GM12878 (cell line): ENCODE data around the gene PLPPR2.

ENCODE experiments used
- CHD1 ChIP-seq: IDR thresholded peaks from 2 replicates; pipeline ENCODE4 v1.6.1; 2012; ENCODE audit warnings: low read depth, low read length, improper control_type of control experiment
- EP300 ChIP-seq, 2 experiments: fragments of 150-350 bp in 1 of 2; IDR thresholded peaks; 2 replicates each; pipeline ENCODE4 v1.6.1; 2011 to 2012; ENCODE audit warnings: low read depth in 2 of 2, low read length in 2 of 2, borderline replicate concordance in 1 of 2, improper control_type of control experiment in 1 of 2, inconsistent platforms in 1 of 2; ENCODE audit not compliant: control insufficient read depth in 1 of 2
- ESRRA ChIP-seq: IDR thresholded peaks from 2 replicates; pipeline ENCODE4 v1.6.1; 2012; ENCODE audit warnings: mild to moderate bottlenecking, low read length, improper control_type of control experiment
- HDAC6 ChIP-seq: fragments of 200-600 bp; sonication (generic); IDR thresholded peaks from one replicate; pipeline ENCODE4 v1.8.0; 2017; ENCODE audit warnings: antibody characterized with exemption; ENCODE audit not compliant: unreplicated experiment
- NFIC ChIP-seq: IDR thresholded peaks from 2 replicates; pipeline ENCODE4 v1.6.1; 2012; ENCODE audit warnings: low read depth, mild to moderate bottlenecking, inconsistent platforms, low read length, moderate library complexity
- SUZ12 ChIP-seq: fragments of 200-600 bp; sonication (generic); IDR thresholded peaks from one replicate; pipeline ENCODE4 v1.6.1; 2018; ENCODE audit warnings: antibody characterized with exemption, mild to moderate bottlenecking; ENCODE audit not compliant: unreplicated experiment
- ZNF274 ChIP-seq: IDR thresholded peaks from one replicate; pipeline ENCODE4 v1.8.0; 2011; ENCODE audit not compliant: insufficient read length, insufficient read depth
- TF ChIP-seq, protein P1 (sequence below), 3 experiments: IDR thresholded peaks in 2 of 3; conservative IDR thresholded peaks in 1 of 3; 2 replicates each; pipeline ENCODE4 v1.5.1; 2011; ENCODE audit warnings: low read depth in 3 of 3, low read length in 3 of 3, mild to moderate bottlenecking in 3 of 3, control low read depth in 2 of 3, moderate library complexity in 2 of 3, inconsistent platforms in 1 of 3, mixed read lengths in 1 of 3; ENCODE audit not compliant: control insufficient read depth in 2 of 3, insufficient read depth in 1 of 3; ENCODE audit errors: extremely low read depth in 1 of 3
- TF ChIP-seq, protein P2 (sequence below): IDR thresholded peaks from 2 replicates; pipeline ENCODE4 v1.6.1; 2011; ENCODE audit warnings: borderline replicate concordance, low read depth, mild to moderate bottlenecking, moderate library complexity, mixed read lengths, low read length; ENCODE audit not compliant: insufficient read depth; ENCODE audit errors: extremely low read length
- TF ChIP-seq, protein P3 (sequence below): fragments of 450-650 bp; IDR thresholded peaks from 2 replicates; pipeline ENCODE4 v1.6.1; 2017; ENCODE audit warnings: mild to moderate bottlenecking, low read depth, inconsistent platforms; ENCODE audit not compliant: poor library complexity, severe bottlenecking
- TF ChIP-seq, protein P4 (sequence below): IDR thresholded peaks from 2 replicates; pipeline ENCODE4 v1.6.1; 2012; ENCODE audit warnings: low read length, inconsistent platforms
- TF ChIP-seq, protein P5 (sequence below): IDR thresholded peaks from 2 replicates; pipeline ENCODE4 v1.6.1; 2012; ENCODE audit warnings: mild to moderate bottlenecking, low read depth, low read length

DNA sequence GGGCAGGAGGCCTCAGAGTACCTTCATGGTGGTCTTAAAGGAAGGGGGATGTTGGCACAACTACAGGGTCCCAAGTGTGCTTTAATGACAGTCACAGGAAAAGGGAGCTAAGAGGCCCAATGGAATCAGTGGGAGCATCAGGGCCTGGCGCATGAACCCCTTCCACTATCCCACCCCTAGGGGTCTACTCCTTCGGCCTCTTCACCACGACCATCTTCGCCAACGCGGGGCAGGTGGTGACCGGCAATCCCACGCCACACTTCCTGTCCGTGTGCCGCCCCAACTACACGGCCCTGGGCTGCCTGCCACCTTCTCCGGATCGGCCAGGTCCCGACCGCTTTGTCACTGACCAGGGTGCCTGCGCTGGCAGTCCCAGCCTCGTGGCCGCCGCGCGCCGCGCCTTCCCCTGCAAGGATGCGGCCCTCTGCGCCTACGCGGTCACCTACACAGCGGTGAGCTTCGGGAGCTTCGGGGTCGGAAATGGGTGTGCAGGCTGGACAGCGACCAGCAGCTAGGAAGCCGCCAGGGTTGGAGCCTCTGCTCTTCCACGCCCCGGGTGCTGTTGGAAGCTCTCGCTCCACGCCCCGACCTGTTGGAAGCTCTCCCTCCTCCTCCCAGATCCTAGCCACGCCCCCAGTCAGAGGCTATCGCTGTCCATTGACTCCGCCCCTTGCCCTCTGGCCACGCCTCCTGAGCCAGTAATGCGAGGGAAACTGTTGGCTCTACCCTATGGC lies 6.0 kb downstream of the PLPPR2 start:
- no peak for TF ChIP-seq CHD1
- no peak for TF ChIP-seq EP300 (IDR thresholded peaks at IDR 0.05; ENCODE audit: borderline replicate concordance in 1 of 2, control insufficient read depth in 1 of 2, low read depth in 2 of 2, low read length in 2 of 2)
- TF ChIP-seq, protein P1, sequence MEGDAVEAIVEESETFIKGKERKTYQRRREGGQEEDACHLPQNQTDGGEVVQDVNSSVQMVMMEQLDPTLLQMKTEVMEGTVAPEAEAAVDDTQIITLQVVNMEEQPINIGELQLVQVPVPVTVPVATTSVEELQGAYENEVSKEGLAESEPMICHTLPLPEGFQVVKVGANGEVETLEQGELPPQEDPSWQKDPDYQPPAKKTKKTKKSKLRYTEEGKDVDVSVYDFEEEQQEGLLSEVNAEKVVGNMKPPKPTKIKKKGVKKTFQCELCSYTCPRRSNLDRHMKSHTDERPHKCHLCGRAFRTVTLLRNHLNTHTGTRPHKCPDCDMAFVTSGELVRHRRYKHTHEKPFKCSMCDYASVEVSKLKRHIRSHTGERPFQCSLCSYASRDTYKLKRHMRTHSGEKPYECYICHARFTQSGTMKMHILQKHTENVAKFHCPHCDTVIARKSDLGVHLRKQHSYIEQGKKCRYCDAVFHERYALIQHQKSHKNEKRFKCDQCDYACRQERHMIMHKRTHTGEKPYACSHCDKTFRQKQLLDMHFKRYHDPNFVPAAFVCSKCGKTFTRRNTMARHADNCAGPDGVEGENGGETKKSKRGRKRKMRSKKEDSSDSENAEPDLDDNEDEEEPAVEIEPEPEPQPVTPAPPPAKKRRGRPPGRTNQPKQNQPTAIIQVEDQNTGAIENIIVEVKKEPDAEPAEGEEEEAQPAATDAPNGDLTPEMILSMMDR (IDR thresholded peaks at IDR 0.05 in 2 of 3, conservative IDR thresholded peaks at IDR 0.05 in 1 of 3; ENCODE audit: control insufficient read depth in 2 of 3, extremely low read depth in 1 of 3, insufficient read depth in 1 of 3, low read depth in 3 of 3, low read length in 3 of 3), result no peak
- no peak for TF ChIP-seq NFIC
- no peak for TF ChIP-seq SUZ12
- TF ChIP-seq HDAC6, result no peak
- no peak for TF ChIP-seq ZNF274
- TF ChIP-seq, protein P2, sequence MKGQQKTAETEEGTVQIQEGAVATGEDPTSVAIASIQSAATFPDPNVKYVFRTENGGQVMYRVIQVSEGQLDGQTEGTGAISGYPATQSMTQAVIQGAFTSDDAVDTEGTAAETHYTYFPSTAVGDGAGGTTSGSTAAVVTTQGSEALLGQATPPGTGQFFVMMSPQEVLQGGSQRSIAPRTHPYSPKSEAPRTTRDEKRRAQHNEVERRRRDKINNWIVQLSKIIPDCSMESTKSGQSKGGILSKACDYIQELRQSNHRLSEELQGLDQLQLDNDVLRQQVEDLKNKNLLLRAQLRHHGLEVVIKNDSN, result no peak
- TF ChIP-seq, protein P3, sequence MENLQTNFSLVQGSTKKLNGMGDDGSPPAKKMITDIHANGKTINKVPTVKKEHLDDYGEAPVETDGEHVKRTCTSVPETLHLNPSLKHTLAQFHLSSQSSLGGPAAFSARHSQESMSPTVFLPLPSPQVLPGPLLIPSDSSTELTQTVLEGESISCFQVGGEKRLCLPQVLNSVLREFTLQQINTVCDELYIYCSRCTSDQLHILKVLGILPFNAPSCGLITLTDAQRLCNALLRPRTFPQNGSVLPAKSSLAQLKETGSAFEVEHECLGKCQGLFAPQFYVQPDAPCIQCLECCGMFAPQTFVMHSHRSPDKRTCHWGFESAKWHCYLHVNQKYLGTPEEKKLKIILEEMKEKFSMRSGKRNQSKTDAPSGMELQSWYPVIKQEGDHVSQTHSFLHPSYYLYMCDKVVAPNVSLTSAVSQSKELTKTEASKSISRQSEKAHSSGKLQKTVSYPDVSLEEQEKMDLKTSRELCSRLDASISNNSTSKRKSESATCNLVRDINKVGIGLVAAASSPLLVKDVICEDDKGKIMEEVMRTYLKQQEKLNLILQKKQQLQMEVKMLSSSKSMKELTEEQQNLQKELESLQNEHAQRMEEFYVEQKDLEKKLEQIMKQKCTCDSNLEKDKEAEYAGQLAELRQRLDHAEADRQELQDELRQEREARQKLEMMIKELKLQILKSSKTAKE, result no peak
- TF ChIP-seq, protein P4, sequence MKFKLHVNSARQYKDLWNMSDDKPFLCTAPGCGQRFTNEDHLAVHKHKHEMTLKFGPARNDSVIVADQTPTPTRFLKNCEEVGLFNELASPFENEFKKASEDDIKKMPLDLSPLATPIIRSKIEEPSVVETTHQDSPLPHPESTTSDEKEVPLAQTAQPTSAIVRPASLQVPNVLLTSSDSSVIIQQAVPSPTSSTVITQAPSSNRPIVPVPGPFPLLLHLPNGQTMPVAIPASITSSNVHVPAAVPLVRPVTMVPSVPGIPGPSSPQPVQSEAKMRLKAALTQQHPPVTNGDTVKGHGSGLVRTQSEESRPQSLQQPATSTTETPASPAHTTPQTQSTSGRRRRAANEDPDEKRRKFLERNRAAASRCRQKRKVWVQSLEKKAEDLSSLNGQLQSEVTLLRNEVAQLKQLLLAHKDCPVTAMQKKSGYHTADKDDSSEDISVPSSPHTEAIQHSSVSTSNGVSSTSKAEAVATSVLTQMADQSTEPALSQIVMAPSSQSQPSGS, result no peak
- TF ChIP-seq, protein P5, sequence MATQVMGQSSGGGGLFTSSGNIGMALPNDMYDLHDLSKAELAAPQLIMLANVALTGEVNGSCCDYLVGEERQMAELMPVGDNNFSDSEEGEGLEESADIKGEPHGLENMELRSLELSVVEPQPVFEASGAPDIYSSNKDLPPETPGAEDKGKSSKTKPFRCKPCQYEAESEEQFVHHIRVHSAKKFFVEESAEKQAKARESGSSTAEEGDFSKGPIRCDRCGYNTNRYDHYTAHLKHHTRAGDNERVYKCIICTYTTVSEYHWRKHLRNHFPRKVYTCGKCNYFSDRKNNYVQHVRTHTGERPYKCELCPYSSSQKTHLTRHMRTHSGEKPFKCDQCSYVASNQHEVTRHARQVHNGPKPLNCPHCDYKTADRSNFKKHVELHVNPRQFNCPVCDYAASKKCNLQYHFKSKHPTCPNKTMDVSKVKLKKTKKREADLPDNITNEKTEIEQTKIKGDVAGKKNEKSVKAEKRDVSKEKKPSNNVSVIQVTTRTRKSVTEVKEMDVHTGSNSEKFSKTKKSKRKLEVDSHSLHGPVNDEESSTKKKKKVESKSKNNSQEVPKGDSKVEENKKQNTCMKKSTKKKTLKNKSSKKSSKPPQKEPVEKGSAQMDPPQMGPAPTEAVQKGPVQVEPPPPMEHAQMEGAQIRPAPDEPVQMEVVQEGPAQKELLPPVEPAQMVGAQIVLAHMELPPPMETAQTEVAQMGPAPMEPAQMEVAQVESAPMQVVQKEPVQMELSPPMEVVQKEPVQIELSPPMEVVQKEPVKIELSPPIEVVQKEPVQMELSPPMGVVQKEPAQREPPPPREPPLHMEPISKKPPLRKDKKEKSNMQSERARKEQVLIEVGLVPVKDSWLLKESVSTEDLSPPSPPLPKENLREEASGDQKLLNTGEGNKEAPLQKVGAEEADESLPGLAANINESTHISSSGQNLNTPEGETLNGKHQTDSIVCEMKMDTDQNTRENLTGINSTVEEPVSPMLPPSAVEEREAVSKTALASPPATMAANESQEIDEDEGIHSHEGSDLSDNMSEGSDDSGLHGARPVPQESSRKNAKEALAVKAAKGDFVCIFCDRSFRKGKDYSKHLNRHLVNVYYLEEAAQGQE, result no peak
- no peak for TF ChIP-seq ESRRA
